HG03196 (cell line): ENCODE results near the gene FAR2.
"Not testable (repeated sequence)": the region's sequence is repeated elsewhere in the genome, so short reads cannot be mapped to it uniquely, and the experiment has no call there.

Experiments used
- ATAC-seq: cut with Tn5 transposase; IDR thresholded peaks from one replicate; pipeline ENCODE4 v1.9.1; 2021; ENCODE audit not compliant: unreplicated experiment

Gene FAR2

DNA sequence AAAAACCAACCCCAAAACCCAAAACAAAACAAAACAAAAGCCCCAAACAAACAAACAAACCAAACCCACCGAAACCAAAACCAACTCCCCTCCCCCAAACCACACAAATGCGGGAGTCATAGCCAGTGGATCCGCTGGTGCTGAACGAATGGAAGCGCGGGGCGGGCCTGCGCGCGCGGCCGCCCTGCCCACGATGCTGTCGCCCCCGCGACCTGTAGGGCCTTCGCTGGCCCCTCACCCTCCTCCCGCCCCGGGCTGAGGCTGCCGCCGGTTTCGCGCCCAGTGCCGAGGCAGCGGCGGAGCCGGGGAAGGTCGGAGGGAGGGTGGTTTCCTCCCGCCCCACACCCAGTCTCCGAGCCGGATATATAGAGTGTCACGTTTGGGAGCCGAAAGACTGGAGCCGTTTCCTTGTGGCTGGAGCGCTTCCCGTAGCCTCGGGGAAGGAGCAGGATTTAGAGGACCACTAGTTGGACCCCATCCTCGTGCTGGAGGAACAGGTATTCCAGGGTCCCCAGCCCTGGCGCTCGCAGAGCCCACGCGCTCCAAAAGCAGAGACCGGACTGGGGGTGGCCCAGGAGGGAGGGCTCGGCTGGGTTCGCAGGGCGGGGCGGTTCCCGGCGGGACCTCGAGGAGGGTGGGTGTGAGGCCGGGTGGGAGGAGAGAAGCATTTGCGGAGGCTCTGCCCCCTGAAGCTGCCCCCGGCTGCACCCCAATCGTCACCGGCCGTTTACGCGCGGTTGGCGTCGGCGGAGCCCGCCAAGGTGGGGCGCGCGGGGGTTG is at the start of gene FAR2:
Gene FAR2, plus strand, starts transcription at position 368 of the 780 bp plus-strand sequence. CDS start 121,172 bp downstream, outside the sequence.
- ATAC-seq: peak; percentile 45

DNA sequence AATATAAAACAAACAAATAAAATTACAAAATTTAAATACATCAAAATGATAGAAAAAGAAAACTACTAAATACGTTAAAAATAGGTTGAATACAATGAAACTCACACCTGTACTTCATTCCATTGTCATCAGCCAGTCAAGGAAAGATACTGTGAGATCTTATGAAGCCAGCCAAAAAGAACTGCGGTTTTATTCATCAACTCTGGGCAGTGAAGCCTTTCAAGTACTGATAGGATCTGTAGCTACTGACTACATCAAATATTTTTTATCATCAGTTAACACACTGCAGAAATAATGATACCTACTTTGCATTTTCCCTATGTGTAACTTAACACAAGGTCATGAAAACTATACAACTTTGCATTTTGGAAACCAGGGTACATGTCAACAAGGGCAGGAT is 46.3 kb upstream of the FAR2 start:
- ATAC-seq: no peak

DNA sequence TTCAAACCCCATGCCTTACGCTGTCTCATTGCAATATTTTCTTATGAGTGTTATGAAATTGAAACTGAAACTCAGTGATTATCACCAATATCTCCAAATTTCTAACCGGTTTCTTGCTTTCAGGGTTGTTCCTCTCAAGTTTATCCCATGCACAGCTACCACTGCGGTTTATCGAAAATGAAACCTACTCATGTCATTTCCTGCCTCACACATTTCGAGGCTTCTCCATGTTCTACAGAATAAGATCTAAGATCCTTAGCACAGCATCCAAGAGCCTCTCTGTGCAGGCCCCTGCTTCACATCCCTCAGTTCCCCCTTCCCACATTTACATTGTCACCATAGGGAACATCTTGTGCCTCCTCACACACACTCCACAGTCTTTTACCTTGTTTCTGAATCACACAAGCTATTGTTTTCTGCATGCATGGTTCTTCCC is 45.5 kb upstream of the FAR2 start:
- peak; percentile 98 for ATAC-seq

DNA sequence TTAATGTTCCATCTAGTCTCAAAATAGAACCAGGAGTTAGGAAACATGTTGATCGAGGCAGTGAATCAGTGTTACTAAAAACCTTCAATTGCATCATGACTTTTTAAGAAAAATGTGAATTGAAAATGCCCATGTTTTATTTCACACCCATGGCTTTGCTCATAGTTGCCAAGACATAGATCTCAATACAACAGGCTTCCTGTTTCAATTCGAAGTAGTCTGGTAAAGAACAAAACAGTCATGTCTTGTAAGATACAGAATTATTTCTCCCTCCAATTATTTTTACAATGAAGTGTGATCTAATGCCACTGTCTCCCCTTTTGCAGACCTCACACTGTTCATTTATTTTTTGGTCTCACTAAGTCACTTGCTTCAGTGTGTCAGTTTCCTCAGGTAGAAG is 44.6 kb upstream of the FAR2 start:
- no peak for ATAC-seq

DNA sequence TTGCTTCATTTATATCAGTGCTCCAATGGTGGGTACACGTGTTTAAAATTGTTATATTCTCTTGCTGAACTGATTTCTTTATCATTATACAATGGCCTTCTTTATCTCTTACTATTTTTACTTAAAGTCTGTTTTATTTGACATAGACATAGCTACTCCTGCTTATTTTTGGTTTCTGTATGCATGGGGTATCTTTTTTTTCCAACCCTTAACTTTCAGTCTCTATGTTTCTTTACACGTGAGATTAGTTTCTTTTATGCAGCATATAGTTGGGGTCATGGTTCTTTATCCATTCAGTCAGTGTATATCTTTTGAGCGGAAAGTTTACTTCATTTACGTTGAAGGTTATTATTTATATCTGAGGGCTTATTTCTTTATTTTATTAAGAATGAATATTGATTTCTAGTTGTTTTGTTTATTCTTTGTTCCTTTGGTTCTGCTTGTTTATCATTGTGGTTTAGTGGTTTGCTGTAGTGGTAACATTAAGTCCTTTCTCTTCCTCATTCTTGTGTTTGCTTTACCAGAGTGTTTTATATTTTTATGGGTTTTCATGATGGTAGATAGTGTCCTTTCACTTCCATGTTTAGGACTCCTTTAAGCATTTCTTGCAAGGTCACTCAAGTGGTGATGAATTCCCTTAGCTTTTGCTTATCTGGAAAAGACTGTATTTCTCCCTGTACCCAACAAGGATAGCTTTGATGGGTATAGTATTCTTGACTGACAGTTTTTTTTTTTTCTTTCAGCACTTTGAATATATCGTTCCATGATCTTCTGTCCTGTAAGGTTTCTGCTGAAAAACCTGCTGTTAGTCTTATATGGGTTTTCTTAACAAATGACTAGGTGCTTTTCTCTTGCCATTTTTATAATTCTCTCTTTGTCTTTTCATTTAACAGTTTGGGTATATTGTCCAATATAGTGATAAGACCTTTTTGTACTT is 38.3 kb upstream of the FAR2 start:
- ATAC-seq: peak; percentile 71

DNA sequence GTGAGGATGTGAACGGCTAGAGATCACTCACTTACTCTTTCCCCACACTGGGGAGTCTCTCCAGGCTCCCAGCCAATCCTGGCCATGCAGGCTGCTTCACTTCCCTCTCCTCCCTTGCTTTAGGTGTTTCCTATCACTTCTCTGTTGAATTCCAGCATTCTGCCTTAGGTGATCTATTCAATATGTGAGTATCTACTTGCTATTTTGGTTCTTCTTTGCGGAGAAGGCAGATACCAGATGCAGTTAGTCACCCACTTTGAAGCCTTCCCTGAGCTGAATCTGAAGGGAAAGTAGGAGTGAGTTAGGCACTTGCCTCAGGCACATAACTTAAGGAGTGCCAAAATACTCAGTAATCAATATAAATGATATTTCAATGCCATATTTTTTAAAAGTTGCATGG is 36.0 kb upstream of the FAR2 start:
- no peak for ATAC-seq

DNA sequence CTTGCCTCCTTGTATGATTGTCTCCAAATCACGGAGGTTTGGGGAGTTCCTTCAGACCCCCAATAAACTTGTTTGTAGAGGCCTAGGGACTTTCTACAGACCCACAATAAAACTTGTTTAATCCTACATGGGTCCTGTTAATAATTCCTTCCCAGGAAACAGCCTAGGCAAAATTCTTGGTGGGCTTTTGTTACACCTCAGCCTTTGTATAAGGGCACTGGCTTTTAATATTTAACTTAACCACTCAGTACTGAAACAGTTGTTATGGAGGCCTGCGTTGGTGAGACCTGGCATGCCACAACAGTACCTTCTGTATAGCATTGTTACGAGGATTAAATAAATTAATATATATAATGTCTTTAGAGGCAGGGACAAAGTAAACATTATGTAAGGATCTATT is 32.7 kb upstream of the FAR2 start:
- no peak for ATAC-seq

DNA sequence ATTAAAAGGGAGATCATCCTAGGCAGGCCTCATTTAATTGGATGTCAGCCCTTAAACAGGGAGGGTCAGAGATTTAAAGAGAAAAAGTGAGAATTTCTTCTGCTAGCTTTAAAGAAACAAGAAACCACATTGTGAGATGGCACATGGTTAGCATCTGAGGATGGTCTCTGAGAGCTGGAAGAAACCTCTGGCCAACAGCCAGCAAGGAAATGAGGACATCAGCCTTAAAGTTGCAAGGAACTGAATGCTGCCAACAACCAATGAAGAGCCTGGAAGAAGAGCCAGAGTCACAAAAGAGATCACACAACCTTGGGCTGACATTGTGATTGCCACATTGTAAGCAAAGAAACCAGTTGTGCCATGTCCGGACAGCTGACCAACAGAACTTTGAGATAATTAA is 17.5 kb upstream of the FAR2 start:
- ATAC-seq: no peak

DNA sequence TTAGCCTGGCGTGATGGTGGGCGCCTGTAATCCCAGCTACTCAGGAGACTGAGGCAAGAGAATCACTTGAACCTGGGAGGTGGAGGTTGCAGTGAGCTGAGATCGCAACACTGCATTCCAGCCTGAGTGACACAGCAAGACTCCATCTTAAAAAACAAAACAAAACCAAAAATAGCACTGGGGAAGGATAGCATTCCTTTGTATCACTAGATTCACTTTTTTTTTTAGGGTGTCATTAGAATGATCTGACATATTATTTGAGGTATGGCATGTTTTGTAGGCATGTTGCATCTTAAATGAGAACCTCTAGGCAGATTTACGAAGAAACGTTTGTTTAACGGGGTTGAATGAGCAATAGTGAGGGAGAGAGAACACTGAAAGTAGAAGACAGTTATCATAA is 16.8 kb upstream of the FAR2 start:
- no peak for ATAC-seq

DNA sequence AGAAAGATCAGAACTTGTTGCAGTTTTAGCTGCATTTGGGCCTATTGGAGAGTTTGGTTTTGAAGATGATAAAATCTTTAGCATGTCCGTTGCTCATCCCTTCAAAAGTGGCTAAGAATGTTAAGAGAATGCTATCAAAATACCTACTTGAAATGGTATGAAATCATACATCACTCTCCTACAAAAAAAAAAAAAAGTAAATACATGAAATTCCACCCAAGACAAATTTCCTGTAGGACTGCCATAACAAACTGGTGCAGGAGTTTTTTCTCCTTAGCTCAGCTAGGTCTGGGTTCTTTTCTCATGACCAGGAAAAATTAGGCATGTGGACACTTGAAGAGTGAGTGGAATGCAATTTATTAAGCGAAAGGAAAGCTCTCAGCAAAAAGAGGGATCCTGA is 15.9 kb upstream of the FAR2 start:
- no peak for ATAC-seq

DNA sequence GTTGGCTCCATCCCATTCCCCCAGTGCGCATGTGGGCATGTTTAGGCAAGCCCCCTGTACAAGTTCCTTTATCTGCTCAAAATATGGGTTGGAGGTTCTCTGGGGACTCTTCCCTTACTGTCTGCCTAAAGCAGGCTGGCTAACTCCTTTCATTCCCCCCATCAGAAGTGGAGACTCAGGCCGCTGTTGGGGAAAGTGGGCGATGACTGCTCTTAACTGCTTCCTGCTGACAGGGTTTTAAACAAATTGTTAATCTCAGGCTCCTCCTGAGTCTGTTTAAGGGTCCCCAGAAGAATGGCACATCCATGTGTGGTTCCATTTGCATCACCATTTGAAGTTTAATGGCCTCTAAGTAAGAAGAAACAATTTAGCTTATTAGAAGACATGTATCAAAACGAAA is 15.4 kb upstream of the FAR2 start:
- no peak for ATAC-seq

DNA sequence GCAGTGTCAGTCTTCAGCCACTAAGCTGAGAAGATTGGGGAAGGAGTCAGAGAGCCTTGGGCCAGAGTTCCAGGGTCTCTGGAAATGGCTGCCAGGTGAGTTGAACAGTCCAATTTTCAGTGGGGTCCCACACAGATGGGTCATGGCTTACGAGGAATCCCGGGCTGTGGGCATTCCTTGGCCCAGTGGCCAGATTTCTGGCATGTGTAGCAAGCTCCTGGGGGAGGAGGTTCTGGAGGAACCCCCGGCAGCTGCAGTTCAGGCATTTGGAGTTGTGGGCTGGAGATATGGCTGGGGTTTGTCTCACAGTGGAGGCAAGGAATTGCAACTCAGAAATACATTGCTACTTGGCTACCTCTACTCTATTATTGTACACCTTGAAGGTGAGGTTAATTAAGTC is 10.8 kb upstream of the FAR2 start:
- ATAC-seq: not testable (repeated sequence)

DNA sequence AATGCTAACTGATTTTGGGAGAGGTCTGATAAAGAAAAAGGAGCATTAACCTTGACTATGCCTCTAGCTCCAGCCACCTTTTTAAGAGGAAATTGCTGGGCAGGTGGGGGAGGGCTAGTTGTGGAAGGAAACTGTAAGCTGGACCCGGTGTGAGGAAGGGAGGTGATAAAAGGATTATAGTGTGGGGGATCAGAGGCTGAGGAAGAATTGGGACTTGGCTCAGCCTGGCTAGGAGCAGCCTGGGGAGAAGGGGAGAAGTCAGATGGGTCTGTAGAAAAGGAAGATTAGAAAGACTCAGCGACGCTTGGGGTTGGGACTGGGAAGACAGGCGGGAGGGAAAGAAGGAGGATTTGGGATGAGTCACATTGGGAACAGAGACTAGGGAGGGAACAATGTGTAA is 10.2 kb upstream of the FAR2 start:
- not testable (repeated sequence) for ATAC-seq

DNA sequence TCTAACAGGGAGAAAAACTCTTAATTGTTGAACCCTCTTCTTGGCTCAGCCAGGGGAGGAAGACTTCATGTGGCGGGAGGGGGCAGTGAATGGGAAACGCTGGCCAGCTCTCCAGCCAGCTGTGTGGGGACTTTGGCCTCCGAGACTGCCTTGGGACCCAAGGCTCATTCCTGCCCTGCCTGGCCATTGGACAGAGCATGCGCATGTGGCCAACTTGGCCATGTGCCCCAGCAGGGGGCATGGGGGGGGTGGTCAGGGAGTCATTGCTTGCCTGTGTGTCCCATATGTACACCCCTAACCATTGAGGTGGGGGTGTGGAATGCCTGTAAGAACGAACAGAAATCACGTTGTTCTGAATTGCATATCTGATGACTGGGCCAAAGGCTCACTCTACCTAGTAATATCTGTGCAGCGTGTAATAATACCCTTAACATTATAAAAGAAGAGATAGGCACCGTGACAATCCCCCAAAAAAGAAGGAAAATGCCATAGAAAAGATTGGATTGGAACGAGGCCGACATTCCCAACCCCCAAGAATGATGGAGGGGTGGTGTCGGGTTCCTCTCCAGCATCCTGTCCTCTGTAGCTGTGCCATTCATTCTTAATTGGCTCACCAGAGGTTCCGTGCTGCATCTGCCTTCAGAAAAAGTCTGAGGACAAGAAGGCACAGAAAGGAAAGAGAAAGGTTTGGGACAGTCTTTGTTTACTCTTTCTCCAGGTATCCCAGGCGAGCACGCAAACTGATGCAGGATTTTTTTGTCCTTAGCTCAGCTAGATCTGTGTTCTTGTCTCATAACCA is 3.5 kb upstream of the FAR2 start:
- no peak for ATAC-seq

DNA sequence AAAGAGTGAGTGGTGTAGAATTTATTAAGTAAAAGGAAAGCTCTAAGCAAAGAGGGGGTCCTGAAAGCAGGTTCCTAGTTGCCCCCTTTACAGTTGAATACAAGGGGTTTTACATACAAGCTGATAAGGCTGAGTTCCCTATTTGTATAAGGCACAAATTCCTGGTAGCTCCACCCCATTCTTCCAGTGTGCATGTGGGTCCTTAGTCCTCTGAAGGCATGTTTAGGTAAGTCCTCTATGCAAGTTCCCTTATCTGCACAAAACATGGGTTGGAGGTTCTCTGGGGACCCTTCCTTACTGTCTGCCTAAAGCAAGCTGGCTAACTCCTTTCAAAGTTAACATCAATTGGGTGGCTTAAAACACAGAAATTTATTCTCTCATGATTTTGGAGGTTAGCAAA is 2.9 kb upstream of the FAR2 start:
- ATAC-seq: no peak

DNA sequence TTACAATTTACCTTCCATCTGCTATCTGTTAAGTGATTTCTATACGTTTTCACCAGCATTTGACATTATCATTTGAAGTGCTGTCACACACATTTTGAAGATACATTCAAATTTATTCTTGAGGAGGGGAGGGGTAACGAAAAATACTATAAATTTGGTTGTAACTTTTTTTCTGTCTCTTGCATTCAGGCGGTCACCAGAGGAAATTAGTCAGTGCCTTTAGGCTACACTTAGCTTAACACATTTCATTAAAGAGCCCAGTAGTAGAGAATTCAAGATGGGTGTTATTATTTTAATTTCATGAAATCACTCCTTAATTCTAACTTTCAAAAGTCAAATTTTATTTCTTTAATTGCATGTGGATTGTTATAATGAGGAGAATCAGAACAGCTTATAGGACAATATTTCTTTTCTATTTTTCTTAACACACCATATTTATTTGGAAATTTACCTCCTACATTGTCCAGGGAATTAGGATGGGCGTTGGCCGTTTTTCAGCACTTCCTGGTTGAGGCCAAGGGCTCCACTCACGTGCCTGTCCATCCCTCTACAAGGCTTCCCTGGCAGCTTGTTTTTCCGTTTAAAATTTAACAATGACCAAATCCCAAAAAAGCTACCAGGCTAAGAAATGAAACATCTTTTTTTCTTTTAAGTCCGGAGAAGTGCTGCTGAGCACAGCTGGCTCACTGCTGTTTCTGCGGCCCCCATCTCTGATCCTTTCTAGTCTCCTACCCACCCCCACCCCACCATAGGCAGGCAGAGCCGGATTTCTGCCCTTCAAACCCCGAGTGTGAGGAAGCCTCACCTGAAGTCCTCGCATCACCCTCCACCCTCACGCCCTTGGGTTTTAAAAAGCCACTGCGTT is 1.1 kb upstream of the FAR2 start:
- ATAC-seq: no peak

DNA sequence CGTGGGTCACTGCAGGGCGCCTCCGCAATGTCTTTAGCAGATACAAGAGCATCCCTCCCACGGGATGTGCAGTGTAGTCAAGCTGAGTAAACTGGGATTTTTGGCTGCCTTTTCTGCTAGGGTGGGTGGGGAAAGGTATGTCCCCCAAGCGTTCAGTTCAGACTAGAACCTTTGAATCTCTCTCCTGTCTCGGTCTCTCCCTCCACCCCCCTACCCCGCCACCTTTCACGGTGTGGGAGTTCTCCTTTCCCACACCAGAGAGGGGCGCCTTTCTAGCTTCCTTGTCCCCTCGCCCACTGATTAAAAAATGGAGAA is 525 bp upstream of the FAR2 start:
- ATAC-seq: no peak

DNA sequence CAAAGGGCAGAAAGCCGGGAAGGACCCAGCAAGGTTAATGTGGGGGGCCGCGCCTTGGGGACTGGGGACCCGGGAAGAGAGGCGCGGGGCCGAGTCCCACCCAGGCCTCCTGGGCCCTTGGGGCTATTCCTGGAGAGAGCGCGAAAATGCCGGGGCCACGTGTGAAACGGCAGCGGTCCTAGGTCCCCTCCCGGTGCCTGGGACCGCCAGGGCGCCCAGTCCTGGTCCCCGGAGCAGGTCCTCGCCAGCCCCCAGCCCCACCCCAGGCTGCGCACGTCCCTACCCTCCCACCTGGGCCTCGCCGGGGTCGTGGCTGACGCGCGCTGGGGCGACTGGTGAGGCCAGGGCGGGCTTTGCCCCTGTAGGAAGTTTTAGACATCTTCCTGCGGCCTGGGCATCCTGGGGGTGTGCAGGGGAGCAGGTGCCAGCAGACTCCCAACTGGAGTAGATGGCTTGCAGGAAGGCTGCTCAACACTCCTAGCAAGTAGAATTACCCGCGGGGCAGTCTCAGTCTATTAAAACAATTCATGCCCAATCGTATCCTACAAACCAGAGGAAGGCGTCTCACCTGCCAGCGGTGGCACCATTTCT is 708 bp downstream of the FAR2 start:
- ATAC-seq: peak; percentile 3

DNA sequence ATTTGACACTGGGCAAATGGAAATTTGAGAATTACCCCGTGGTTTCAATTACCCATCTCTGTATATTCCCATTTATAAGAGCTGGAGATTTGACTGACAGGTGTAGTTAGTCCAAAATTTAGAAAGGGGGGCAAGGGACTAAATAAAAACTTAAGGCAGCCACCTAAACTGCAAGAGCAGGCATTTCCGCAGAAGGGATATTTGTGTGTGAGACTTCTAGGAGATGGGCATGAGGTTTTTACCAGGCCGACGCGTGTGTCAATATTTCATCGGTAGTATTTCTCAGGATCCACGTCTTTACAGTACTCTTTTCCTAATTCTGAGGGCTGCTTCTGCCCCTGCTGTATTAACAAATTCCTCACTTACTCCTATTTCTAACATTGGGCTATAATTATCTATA is 1.4 kb downstream of the FAR2 start:
- no peak for ATAC-seq

DNA sequence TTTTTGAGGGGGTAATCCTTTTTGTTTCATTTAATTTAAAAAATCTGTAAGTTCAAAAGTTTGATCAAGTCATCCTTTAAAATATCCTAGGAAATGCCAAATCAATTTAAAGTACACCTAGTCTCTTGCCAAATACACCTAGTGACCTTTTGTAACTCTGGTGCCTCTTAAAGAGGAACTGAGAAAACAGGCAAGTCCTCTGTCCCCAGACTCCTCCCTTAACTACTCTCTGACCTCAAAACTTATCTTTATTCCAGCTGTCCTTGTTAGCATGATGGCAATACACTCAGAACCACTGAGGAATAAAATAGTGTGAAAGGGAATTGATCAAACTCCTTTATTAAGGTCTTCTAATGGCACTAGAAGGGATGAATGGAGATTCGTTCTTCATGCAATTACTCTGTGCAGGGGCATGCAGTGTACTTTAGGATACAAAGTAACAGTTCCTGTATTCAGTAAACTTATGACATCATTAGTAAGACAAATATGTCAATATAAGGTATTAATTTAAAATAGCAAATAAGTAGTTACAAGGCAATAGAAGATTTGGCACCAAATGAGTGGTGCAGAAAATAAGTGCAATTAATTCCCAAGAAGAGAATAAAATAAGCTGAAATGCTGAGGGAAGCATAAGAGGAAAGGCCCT is 3.3 kb downstream of the FAR2 start:
- ATAC-seq: peak; percentile 75
